GM18870 (cell line): Measurements from ENCODE around the gene WDR70.
"Not testable (repeated sequence)": the region's sequence is repeated elsewhere in the genome, so short reads cannot be mapped to it uniquely, and the experiment has no call there.

ENCODE experiments used
- ATAC-seq: cut with Tn5 transposase; IDR thresholded peaks from one replicate; pipeline ENCODE4 v1.9.1; 2021; ENCODE audit warnings: moderate library complexity; ENCODE audit not compliant: unreplicated experiment

WDR70 gene

GRCh38 chr5:37453252-37453651 lies 74.1 kb downstream of the WDR70 start:
- not testable (repeated sequence) for ATAC-seq

GRCh38 chr5:37454402-37455055 lies 75.4 kb downstream of the WDR70 start:
- not testable (repeated sequence) for ATAC-seq

- not testable (repeated sequence) for ATAC-seq
Measured at GRCh38 chr5:37463191-37464051, 84.3 kb downstream of the WDR70 start.

- not testable (repeated sequence) for ATAC-seq
Measured at GRCh38 chr5:37464581-37464980, 85.5 kb downstream of the WDR70 start.

- ATAC-seq: not testable (repeated sequence)
Measured at GRCh38 chr5:37469383-37469782, 90.3 kb downstream of the WDR70 start.

- ATAC-seq: no peak
Measured at GRCh38 chr5:37471666-37472197, 92.6 kb downstream of the WDR70 start.

- no peak for ATAC-seq
Measured at GRCh38 chr5:37477426-37477825, 98.3 kb downstream of the WDR70 start.

- ATAC-seq: no peak
Measured at GRCh38 chr5:37478121-37478894, 99.2 kb downstream of the WDR70 start.

- not testable (repeated sequence) for ATAC-seq
Measured at GRCh38 chr5:37481395-37481794, 102.3 kb downstream of the WDR70 start.

GRCh38 chr5:37490120-37490810 lies 111.1 kb downstream of the WDR70 start:
- ATAC-seq: no peak

GRCh38 chr5:37490931-37491330 lies 111.8 kb downstream of the WDR70 start:
- ATAC-seq: no peak

GRCh38 chr5:37492778-37493555 lies 113.8 kb downstream of the WDR70 start:
- no peak for ATAC-seq

- ATAC-seq: no peak
Measured at GRCh38 chr5:37494756-37495155, 115.6 kb downstream of the WDR70 start.

- ATAC-seq: no peak
Measured at GRCh38 chr5:37495210-37495609, 116.1 kb downstream of the WDR70 start.

- no peak for ATAC-seq
Measured at GRCh38 chr5:37495668-37496347, 116.7 kb downstream of the WDR70 start.

GRCh38 chr5:37496902-37497445 lies 117.9 kb downstream of the WDR70 start:
- no peak for ATAC-seq

GRCh38 chr5:37501152-37501551 lies 122.0 kb downstream of the WDR70 start:
- no peak for ATAC-seq

GRCh38 chr5:37506241-37506640 lies 127.1 kb downstream of the WDR70 start:
- ATAC-seq: no peak

- ATAC-seq: no peak
Measured at GRCh38 chr5:37506722-37507121, 127.6 kb downstream of the WDR70 start.
